Inferior parietal cortex (tissue), 1 donor: ENCODE measurements around the gene GRAMD2B.
"Not testable (repeated sequence)": the region's sequence is repeated elsewhere in the genome, so short reads cannot be mapped to it uniquely, and the experiment has no call there.

Experiments used
- DNase-seq: peaks from one replicate; pipeline ENCODE4 v3.0.0-alpha.2; 2016; ENCODE audit errors: extremely low spot score

Gene GRAMD2B

GRCh38 chr5:126511961-126512360 is 88.8 kb downstream of the GRAMD2B start:
- DNase-seq = no peak

GRCh38 chr5:126512451-126512850 is 89.2 kb downstream of the GRAMD2B start:
- DNase-seq = no peak

- DNase-seq = no peak
These were observed 90.1 kb downstream of the GRAMD2B start for GRCh38 chr5:126513302-126513701.

- DNase-seq = no peak
These were observed 90.5 kb downstream of the GRAMD2B start for GRCh38 chr5:126513703-126514102.

GRCh38 chr5:126514131-126514557 is 90.9 kb downstream of the GRAMD2B start:
- no peak for DNase-seq

GRCh38 chr5:126514558-126515141 is 91.4 kb downstream of the GRAMD2B start:
- no peak for DNase-seq

GRCh38 chr5:126515337-126515736 is 92.1 kb downstream of the GRAMD2B start:
- no peak for DNase-seq

GRCh38 chr5:126516133-126516532 is 92.9 kb downstream of the GRAMD2B start:
- no peak for DNase-seq

- no peak for DNase-seq
These were observed 93.6 kb downstream of the GRAMD2B start for GRCh38 chr5:126516852-126517251.

GRCh38 chr5:126519223-126519622 is 96.0 kb downstream of the GRAMD2B start:
- not testable (repeated sequence) for DNase-seq

GRCh38 chr5:126519637-126520592 is 96.7 kb downstream of the GRAMD2B start:
- peak; percentile 72 for DNase-seq

- no peak for DNase-seq
These were observed 97.4 kb downstream of the GRAMD2B start for GRCh38 chr5:126520593-126520953.

- DNase-seq = no peak
These were observed 97.9 kb downstream of the GRAMD2B start for GRCh38 chr5:126521130-126521529.

GRCh38 chr5:126523818-126524510 is 100.8 kb downstream of the GRAMD2B start:
- no peak for DNase-seq

GRCh38 chr5:126525630-126526245 is 102.5 kb downstream of the GRAMD2B start:
- DNase-seq = no peak

- no peak for DNase-seq
These were observed 103.3 kb downstream of the GRAMD2B start for GRCh38 chr5:126526493-126526892.

GRCh38 chr5:126527158-126527557 is 103.9 kb downstream of the GRAMD2B start:
- no peak for DNase-seq

- no peak for DNase-seq
These were observed 104.7 kb downstream of the GRAMD2B start for GRCh38 chr5:126527892-126528291.

- peak; percentile 68 for DNase-seq
These were observed 108.4 kb downstream of the GRAMD2B start for GRCh38 chr5:126531543-126532120.

GRCh38 chr5:126534553-126534952 is 111.3 kb downstream of the GRAMD2B start:
- DNase-seq = no peak

- no peak for DNase-seq
These were observed 112.8 kb downstream of the GRAMD2B start for GRCh38 chr5:126535856-126536545.
